Activated CD4-positive, CD25-positive, alpha-beta regulatory T cell treated with anti-CD3 and anti-CD28 coated beads, Interleukin-2, amount 50 U/mL, for 72 hours (primary cell): ENCODE measurements around the gene ABR.

Source experiments
- DNase-seq: peaks from one replicate; pipeline ENCODE4 v3.0.0; 2021

The ABR gene

DNA sequence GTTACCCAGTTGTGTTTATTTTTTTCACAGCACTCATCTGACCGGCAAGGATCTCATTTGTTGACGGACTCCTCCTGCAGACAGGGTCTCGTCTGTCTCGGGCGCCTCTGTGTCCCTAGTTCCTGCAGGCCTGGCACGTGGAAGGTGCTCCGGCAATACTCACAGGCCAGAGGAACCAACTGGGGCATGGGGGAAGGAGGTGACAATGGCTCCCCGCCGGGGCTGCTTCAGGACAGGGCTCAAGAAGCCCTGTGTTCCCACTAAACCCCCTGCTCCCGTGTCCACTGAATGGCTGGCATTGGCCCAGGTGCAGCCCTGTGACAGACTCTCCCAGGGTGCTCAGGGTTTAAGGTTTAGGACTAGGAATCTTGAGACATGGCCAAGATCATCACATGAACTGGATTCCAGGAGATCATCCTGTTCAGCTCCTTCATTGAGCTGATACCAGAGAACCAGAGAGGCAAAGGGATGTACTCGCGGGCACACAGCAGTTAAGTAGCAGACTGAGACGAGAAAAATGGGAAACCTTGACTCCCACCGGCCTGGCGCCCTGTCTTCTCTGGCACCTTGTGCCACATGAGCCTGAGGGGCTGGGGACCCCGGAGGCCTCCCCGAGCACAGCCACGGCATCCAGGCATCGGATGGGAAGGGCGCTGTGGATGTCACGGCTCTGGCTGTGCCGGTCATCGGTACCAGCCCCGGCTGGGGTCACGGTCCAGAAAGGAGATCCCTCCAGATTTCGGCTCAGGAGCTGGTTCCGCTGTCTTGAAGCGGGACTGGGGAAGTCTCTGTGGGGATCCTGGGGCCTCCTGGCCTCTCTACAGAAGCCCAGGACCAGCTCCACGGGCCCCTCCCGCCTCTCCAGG is 153.8 kb downstream of the ABR start:
- no peak for DNase-seq

DNA sequence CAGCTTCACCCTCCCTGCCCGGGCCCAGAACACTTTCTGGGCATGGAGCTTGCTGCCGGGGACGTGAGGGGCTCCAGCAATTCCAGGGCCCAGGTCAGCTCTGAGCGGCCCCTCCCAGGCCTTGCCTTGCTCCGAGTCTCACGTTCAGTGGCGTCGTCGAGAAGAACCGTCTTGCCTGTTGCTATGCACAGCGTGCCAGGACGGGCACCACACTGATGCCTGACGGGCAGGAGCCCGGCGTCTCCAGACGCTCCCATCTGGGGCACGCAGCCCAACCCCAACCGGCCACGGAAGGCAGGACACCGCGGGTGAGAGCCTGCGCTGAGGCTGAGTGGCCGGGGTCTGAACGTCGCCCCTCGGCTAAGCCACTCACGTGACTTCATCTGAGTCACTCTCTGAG is 155.7 kb downstream of the ABR start:
- no peak for DNase-seq

DNA sequence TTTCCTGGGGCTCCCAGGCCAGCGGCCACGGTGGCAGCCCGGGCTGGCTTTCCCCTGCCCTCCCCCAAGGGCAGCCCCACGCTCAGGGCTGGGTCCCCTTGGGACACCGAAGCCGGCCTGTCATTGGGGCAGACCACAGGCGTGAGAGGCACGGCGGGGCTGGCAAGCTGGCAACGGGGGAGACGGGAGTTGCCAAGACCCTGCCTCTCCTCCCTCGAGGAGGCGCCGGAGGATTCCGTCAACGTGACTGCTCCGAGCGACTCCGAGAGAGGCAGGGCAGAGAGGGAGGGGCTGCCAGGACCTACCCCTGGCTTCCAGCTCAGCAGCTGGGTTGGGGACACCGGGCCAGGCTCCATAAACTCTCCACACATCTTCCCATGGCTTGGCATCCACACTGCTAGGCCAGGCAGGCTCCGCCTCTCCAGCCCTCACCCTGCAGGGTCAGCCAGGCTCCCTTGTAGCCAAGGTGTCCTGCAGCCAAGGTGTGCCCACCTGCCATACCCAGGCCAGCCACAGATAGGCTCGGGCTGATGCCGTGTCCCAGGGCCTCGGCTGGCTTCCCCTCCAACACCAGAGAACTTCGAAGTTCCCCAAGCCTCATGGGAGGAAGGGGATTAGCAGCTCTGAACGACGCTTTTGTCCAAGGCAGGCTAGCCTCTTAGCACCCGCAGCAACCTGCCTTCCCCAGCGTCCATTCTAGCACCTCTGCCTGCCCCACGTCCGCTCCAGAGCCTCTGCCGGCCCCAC is 157.3 kb downstream of the ABR start:
- DNase-seq = no peak

DNA sequence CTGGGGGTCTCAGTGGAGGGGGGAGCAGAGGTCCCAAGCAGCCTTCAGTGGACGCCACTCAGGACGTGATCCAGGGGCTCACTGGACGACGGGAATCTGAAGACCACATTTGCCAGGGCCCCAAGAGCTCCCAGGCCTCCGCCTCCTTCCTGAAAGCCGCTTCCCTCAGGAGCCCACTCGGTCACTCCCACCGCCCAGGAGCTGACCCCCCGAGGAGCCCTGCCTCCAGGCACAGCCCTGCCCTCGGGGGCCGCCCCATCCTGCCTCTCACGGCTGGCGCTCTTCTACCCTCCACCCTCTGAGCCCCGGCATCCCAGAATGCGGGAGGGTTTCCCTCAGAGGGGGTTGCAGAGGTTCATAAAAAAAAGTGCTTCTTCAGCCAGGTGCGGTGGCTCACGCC is 158.6 kb downstream of the ABR start:
- no peak for DNase-seq

DNA sequence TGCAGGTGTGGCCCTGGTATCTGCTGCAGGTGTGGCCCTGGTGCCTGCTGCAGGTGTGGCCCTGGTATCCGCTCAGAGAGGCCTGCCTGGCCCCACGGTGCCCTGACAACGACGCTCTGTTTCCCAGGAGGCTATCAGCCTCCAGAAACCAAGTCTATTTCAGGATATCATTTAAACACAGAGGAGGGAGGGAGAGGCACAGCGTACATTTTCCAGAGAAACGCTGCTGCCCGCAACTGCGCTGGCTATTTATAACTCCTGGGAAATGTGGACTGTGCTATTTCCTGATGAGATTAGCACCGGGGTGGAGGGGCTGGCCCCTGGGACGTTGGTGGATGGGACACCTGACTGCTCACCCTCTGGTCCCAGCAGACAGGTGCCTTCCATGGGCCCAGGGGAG is 160.3 kb downstream of the ABR start:
- no peak for DNase-seq

DNA sequence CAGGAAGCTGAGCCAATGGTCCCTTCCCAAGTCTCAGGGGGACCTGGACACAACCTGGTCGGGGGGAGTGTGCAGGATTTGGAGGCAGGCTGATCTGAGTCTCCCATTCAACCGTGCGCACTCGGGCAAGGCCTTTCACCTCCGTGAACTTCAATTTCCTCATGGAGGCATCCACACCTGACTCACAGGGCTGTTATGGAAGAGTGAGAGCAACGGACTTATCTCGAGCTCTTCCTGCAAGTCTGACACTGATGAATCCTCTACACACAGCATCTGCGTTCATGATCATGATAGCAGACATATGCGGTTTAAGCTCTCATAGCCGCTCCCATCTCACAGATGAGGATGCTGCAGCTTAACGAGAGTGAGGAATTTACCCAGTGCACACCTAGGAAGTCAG is 161.2 kb downstream of the ABR start:
- DNase-seq = no peak

DNA sequence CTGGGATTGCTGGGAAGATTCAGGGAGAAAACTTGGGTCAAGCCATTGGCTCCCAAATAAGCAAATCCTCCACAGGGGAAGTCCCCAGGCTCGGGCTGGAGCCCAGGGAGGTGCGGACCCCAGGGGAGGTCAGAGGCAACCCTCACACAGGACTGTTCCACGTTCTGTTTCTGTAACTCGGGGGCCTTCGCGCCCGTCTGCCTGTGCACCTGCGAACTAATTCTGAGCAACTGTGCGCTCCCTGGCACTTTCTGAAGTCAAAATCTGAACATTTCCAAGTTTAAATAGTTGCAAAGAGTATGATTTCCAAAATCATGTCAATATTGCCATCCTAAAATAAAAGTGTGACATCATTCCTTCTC is 166.1 kb downstream of the ABR start:
- DNase-seq = no peak

DNA sequence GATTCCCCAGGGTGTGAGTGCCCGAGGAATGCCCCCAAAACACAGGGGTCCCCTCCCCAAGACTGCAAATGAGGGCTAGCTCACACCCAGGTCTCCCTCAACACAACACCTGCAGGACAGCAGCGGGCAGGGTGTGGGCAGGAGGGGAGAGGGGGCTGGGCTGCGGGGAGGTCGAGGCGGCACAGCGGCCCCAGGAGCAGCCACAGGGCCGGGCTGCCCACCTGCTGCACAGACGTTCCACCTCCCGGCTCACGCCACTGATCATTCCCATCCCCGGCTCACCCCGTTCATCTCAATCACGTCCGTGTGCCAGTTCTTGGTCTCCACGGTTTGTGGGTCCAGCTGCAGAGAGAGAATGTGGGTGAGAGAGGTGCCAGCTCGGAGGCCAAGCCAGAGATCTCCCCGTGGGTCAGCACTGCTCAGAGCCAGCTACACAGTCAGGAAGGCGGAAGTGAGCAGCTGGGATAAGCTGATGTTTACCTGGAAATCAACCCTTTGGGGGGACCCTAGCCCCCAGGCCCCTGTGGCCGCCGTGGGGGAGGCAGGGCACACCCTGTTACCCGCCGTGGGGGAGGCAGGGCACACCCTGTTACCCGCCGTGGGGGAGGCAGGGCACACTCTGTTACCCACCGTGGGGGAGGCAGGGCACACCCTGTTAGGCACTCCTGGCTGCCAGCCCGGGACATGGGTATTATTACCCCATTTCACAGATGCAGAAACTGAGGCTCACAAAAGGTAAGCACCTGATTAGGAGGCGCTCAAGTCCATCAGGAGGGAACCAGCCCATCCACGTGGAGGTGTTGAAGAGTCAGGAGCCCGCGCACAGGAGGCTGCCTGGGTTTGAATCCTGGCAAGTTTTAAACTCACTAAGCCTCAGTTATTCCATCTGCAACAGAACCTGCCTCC is 166.7 kb downstream of the ABR start:
- DNase-seq = no peak

DNA sequence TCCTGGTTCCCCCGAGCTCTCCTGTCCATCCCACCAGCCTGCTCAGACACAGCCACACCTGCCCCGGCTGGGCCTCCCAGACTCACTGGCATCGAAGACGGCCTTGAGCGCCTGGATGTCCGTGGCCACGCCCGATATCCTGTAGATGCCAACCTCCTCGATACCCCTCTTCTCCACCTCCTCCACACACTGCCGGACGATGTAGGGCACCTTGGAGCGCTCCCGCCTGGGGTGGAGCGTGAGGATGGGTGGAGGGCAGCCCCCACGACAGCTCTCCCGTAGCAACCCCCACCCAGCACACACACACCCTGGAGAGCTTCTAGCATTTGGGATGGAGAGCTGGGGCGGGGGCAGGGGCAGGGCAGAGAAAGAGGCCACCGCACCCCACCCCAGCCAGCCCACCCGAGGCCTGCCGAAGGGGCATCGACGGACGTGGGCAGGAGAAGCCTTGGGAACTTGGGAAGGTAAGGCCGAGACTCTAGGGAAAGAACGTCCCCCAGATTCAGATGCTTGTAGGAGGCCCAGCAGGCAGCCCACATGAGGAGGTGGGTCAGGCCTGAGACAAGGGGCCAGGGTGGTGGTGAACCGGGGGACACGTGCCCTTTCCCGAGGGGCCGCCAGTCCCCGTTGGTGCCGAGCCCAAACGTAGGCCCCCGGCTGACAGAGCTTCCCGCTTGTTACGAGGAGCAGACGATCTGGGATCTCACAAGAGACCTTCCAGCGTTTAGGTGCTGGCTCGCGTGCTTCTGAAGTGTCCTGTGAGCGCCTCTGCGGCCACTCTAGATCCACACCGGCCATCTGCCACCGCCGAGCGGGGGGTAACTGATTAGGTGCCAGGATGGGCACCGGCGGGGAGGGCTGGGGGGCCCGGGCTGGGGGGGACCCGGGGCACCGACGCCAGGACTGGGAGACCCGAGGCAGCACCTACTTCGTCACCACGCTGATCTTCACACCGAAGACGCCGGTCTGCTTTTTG is 167.7 kb downstream of the ABR start:
- DNase-seq = no peak

DNA sequence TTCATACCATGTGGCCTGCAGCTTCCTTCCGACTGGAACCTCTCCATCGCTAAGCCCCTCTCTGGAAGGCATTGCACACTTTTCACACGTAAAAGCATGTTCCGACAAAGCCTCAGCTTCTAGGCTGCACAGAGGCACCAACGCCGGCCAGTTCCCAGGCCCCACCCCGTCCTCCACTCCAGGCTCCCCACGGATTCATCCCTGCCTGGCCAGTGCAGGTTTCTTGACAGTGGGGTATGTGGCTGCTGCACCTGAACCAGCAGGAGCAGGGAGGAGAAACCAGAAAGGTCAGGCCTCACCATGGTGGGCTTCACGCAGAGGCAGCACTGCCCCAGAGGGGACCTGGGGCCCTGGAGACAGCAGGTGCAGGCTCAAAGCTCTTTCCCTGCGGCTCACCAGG is 168.6 kb downstream of the ABR start:
- DNase-seq = no peak

DNA sequence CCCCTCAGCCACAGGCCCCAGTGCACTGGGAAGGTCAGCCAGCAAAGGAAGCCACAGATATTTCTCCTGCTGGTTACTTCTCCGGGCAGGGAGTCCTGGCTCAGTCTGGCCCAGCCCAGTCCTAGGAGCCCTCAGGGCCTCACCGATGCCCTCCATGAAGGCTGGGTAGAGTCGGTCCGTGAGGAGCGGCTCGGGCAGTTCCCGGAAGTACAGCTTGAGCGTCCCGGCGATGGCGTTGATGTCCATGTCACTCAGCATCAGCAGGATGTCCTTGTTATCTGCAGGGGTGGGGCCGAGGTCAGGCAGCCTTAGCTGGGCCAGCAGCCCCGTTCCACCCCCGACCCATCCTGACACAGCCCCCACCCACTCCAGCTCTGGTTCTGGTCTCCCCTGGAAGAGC is 169.2 kb downstream of the ABR start:
- no peak for DNase-seq

DNA sequence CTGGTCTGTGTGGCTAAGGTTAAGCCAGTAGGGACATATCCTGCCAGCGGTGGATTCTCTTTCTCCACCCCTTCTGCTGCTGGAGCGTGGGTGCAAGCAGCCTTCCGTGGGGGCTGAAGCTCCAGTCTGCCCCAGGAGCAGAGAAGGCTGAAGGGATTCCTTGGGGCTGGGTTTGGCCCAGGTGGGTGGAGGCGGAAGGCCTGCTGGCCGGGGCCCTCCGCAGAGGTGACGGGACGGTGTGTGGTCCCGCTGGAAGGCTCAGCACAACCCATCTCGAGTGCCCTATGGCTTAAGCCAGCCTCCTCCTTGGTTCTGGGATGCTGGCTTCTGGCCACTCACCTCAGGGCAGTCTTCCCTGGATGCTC is 169.7 kb downstream of the ABR start:
- no peak for DNase-seq

DNA sequence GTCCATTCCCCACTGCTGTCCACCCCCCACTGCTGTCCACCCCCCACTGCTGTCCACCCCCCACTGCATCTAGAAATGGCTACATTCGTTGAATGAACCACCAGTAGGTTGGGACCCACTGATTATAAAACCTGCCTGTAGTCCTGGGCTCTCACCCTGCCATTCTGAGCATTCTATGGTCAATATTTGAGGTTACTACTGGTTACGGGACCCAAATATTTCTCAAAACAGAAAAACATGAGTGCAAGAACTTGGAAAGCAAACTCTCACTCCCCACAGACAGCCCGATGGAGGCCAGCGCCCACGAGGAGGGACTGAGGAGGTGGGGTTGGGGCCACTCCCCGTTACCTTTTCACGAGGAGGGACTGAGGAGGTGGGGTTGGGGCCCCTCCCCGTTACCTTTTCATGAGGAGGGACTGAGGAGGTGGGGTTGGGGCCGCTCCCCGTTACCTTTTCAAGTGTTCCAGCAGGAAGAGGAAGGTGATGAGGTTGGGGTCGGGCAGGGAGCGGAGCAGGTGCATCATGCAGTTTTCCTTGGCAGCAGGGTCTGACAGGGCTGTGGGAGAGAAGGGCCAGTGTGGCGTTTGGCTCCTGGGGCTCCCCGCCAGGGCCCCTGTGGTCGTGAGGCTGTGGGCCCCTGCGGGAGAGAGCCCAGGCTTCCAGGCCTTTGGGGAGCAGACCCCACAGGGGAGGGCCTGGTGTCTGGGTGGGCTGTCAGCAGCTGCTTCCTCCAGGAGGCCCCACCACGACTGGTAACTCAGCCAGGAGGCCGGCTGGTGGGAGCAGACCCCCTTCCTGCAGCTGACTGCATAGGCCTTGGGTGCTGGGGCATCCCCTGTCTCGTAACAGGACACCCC is 170.3 kb downstream of the ABR start:
- DNase-seq = no peak

DNA sequence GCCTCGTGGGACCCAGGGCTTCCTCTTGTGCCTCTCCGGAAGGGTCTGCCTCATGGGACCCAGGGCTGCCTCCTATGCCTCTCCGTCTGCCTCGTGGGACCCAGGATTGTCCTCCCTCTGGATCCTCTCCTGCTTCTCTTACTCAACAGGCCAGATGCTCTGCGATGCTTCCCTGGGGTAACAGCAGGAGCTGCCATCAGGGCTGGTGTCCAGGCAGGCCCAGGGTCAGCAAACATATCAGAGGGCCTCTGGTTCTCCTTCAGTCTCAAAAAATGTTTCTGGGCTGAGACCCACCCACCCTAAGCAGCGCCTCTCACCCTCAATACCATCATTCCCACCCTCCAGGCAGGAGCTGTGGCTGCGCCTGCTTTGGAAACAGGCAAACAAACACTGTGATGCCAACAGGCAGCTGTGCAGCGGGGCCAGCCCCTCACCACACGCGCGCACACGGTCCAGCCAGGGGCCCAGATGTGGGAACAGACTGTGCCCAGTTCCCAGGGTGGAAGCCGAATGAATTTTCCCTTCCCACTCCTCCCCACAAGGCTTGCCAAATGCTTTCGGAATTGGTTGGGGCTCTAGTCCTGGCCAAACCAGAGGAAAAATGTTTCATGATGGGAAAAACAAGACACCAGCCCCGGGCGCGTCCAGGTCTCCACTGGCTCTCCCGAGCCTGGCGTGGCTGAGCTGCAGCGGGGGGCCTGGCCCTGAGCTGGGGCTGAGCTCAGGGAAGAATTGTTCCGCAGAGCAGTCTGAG is 171.6 kb downstream of the ABR start:
- no peak for DNase-seq

DNA sequence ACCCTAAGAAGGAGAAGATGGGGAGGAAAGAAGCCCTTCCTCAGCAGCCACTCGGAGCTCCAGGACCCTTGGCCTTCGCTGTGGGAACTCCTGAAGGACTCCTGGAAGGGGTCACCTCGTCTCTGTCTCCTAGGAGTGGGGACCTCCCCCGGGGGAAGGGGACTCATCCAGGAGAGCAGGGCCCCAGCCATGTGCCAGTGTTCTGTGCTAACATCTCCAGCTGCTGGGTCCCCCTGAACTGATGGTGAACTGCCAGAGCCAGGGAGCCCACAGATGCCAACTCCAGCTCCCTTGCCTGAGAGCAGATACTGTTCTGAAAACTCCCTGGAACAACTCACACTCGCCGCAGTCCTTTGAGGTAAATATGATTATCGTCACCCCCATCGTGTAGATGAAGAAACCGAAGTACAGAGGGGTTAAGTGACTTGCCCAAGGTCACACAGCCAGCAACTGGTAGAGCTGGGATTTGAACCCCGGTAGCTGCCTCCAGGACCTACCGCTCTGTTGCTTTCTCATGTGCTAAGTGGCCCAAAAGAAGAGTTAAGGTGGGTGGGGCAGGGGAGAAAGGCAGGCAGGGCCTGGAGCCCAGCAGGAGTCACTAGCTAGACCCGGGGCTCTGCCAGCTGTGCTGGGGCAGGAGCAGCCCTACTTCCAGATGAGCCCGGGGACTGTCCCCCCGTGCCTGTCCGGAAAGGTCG is 172.3 kb downstream of the ABR start:
- no peak for DNase-seq

DNA sequence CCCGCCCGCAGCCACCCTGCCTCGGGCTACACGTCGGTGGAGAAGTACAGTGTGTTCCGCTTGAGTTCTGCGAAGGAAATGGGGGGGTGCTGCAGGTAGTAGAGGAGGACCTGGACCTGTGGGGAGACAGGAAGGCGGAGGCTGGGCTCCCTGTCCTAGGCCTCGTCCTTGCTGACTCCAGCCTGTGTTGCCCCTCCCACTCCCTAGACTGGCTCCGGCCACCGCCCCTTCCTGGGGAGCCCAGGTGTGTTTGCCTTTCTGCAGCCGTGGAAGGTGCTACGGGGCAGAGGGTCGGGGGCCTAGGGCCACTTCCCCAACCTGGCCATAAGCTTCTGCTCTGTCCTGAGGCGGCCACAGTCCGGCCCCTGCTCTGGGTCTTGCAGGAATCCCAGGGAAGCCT is 173.7 kb downstream of the ABR start:
- no peak for DNase-seq

DNA sequence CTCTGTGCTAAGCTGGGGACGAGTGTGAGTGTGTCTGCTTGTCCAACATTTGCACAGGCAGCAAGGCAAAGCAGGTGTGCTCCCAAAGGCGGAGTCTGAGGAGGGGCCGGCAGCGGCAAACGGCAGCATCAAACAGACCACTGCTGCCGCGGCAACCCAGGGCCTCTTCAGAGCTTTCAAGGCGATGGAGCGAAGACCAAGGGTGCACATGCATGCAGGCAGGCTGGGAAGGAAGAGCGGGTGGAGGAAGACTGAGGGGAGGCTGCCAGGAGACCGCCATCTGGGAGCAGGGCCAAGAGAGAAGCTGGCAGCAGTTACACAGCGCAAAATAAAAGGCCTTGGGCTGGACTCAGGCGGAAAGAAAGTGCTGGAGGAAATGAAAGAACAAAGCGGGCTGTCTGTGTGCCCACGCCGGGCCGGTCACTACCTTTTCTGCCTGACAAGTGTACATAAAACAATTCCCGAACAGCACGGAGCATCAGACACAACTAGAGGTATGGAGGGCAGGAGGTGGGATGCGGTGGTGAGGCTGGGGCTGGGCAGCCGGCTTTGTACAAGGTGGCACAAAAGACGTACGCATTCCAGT is 174.3 kb downstream of the ABR start:
- no peak for DNase-seq

DNA sequence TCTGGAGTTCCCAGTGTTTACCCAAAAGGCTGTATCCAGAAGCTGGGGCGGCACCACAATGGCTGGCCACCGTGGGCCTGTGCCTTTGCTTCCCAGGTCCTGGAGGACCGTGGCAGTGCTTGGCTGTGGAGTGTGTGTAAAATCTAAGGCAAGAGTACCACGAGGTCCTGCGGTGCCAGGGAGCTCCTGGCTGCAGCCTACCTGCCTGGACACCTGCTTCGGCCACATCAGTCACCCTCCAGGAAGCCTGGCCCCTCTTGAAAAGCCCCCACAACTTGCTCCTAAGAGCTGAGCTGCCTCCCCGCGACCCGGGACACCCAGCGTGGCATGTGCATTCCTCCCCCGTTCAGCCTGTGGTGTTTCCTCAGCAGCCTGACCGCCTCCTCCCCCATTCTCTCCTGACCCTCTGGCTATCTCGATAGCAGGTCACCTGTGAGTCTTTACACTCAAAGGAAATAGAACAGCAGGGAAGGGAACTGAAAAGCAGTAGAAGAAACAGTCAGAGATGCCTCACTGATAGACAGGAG is 174.9 kb downstream of the ABR start:
- DNase-seq = no peak
